NCI-H2107 treated with DMSO at 0.1 percent for 48 hours (cell line): ENCODE results near the gene ERLIN1.

Experiments used
- DNase-seq: peaks from one replicate; lab custom pipeline; 2025; ENCODE audit not compliant: unreplicated experiment; lab: John Stamatoyannopoulos, UW

Gene ERLIN1

GRCh38 chr10:100173035-100173434 lies 12.8 kb downstream of the ERLIN1 start:
- no peak for DNase-seq

DNA sequence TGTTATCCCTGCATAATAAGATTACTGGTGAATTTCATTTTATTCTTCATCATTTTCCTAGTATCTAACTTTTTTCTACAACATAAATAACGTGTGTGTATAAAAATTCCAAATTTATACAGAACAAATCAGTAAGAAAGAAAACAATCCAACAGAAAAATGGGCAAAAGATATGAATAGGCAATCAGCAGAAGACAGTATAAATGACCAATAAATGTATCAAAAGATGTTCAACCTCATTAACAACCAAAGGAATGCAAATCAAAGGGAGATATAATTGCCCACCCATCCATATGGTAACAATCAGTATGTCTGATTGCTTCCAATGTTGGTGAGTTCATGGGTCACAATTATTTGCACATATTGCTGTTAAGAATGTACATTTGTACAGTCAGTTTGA lies 13.5 kb downstream of the ERLIN1 start:
- DNase-seq, result no peak

- no peak for DNase-seq
Measured at GRCh38 chr10:100168313-100168643, 17.6 kb downstream of the ERLIN1 start.

GRCh38 chr10:100167553-100168312 lies 18.1 kb downstream of the ERLIN1 start:
- DNase-seq, result no peak

DNA sequence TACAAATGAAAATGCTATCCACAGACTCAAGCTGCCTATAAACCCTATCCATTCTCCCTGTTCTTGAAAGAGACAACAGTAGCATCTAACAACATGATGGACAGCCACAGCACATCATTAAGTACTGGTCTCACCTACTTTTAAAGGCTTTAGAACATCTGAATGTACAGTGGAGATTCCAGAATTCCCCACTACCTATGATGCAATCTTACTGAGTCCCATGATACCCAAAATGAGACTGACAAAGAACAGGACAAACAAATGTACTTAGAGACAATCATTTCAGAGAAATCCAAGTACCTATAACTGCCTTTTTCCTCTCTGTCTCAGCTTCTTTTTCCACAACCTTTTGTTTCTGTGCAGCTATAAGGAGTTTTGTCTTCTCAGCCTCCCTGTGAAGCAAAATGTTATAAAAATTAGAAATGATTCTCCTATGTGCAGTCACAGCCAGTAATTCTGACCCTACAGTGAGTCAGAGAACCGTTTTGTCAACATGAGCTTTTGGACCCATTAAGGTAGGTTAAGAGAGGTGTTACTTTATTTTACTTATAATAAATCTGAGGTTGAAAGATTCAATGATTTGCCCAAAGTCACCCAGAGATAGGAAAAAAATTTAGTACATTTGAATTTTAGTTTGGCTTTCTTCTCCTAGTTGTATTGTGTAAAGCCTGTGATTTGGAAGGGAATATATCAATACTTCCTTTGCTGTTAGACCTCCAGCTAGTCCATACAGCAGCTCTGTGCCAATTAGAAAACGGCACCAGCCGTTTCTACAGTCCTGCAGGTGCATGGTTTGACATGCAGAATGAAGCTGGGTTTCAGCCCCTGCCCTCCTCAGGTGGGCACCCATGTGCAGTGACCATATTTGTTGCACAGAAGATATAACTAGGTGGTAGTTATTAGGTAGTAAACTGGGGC lies 21.9 kb downstream of the ERLIN1 start:
- DNase-seq, result no peak

DNA sequence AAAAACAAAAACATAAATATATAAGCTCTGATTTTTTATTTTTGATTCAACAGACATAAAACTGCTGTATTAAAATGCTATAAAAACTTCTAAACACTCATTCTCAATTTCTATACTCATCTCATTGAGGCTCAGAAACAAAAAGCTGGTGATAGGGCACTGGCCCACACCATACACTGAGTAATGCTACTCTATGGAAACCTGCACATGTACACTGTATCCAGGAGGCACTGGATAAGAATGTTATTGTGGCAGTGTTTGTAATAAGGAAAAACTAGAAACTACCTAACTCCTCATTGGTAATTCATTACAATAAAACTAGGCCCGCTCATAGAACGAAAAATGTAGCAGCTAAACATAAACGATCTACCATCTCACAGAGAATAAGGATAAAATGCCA lies 23.1 kb downstream of the ERLIN1 start:
- DNase-seq, result no peak

- DNase-seq, result no peak
Measured at GRCh38 chr10:100158044-100158805, 27.6 kb downstream of the ERLIN1 start.

GRCh38 chr10:100157156-100157555 lies 28.7 kb downstream of the ERLIN1 start:
- no peak for DNase-seq

DNA sequence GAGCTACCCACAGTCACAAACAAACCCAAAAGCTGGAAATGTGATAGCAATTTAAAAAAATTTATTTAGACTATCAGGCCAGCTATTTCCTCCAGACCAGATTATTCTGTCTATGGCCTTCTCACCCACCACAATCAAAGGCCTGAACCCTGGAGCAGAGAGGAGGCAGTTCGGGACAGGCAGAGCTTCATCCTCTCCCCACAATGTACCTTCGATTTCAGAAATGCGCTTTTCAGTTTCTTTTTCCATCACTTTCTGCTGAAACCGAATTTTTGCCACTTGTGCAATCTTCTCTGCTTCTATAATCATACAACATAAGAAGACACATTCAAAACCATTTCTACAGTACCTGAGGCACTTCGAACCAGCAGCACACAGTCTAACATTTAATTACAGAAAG lies 29.9 kb downstream of the ERLIN1 start:
- no peak for DNase-seq

- no peak for DNase-seq
Measured at GRCh38 chr10:100154666-100155065, 31.2 kb downstream of the ERLIN1 start.

DNA sequence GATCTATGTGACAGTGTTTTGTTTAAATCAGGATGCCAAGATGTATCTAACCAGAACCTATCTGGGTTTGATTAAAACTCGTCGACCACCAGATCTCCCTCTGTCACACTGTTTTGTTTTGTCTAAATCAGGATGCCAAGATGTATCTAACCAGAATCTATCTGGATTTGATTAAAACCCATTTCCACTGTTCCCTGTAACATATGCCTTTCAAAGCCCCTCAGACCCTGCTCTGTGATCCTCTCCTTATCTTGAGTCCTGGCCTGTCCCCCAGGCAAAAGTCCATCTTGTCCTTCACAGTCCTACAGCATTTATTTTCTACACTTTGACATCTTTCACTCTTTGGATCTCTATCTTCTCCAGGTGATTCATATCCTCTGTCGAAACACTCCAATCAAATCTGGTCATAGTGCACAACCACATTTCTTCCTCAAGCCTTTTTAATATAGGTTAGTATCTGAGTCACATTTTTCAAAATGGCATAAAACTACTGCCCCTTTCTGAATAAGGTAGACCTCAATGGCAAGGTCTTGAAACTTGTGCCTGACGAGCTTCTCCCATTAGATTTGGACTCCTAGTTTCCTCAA lies 32.5 kb downstream of the ERLIN1 start:
- DNase-seq, result no peak

DNA sequence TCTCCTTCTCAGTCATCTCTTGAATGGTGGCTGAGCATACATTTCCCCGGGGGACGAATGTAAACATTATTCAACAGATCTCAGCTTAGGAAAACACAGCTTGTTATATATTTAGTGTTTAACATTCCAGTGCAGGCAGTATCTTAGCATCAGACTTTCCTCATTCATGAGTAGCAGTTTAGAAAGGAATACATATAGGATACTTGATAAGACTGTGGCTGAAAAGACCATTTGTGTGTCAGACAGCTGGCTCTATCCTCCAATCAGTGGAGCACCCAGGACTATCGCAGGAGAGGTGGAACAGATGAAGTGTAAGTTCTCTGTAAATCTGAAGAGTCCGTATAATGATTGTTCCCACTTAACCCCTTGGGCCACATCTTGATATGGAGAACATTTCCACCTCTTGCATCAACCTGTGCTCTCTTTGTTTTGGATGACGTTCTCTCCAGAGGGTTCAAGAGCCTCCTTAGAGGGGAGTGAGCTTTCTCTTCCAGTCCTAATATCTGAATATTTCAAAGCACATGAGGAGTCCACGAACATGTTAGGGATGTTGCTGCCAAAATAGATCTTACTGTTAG lies 34.0 kb downstream of the ERLIN1 start:
- no peak for DNase-seq

- DNase-seq, result no peak
Measured at GRCh38 chr10:100148353-100149211, 37.2 kb downstream of the ERLIN1 start.

- no peak for DNase-seq
Measured at GRCh38 chr10:100146875-100147650, 38.8 kb downstream of the ERLIN1 start.

DNA sequence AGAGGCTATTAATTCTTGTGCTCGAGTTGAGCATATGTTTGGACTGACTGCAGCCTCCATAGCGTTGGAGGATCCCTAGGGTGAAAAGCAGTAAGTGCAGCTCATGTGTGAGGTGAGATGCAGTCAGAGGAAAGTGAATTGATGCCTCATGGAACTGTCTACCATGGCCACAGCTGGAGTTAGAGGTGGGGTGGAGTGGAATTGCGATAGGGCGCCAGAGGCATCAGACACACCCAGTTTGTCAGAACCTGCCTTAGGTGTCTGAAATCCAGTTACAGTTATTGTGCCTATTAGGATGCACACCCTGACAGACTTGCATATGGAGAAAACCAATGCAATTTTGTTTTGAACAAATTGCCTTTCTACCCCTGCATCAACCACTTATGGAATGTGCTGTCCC lies 39.4 kb downstream of the ERLIN1 start:
- DNase-seq, result no peak

- DNase-seq, result no peak
Measured at GRCh38 chr10:100143756-100144155, 42.1 kb downstream of the ERLIN1 start.

DNA sequence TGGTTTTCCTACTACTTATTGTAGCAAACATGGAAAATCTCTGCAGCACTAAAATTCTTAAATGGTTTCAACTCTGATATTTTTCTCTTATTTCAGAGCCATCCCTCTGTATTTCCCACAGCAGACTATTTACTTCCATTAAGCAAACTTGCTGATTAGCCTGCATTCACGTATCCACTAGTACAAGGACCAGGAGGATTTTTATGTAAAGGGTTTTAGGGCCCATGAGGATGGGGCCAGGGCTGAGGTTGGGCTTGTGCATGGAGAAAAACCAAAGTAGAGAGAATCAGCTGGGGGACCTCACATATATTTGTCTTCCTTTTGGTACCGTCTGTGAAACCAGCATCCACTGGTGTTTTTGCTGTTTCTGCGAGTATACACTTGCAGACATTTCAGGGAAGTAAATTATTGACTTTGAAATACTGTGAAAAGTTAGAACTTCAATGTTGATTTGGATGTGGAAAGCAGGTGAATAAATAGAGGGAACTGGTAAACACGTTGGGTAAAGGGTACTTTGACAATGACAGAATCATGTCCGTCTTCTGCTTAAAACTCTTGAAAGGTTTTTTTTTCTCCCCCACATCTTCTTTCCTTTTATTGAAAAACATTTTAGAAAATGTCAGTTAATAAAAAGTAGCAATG lies 44.3 kb downstream of the ERLIN1 start:
- no peak for DNase-seq

- no peak for DNase-seq
Measured at GRCh38 chr10:100140070-100140469, 45.8 kb downstream of the ERLIN1 start.
